Kidney capillary endothelial cell (primary cell): ENCODE data around the gene ELMO2.
"Not testable (repeated sequence)": the region's sequence is repeated elsewhere in the genome, so short reads cannot be mapped to it uniquely, and the experiment has no call there.

Experiments
- DNase-seq: peaks from one replicate; pipeline ENCODE4 v3.0.0-alpha.2; 2018; ENCODE audit warnings: low spot score

The ELMO2 gene

DNA sequence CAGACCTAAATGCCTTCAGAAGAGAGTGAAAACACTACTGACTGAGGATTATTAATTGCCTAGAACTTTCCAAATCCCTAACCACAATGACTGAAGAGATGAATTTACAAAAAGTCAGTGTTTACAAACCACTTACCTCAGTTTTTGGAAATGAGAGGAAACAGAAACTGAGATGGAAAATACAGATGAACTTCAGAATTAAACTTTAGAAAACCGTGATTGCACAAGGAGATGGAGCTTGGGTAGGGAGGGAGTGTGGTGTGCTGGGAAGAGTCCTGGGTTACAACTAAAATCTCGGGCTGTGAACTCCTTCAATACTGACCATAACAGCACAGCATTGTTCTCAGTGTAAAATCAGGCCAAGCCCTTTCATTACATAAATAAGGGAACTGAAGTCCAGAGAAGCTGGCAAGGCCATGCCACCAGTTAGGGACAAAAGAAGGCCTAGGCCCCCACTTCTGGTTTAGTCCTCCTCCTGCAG lies 4.0 kb downstream of the ELMO2 start:
- no peak for DNase-seq

DNA sequence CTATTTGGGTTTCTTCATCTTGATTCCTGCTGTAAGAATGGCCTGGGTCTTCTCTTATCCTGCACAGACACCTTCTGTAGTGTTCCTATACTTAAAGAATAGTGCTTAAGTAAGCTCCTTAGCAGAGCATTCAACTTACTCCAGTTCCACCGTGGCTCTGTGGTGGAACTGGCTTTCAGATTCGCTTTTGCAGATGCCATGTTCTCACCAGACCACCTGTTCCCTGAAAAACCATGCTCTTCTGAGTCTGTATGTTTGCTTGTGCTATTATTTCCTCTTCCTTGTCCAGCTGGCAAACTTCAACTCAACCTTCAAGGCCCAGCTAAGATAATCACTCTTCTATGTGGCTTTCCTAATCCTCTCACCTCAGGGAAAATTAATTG lies 4.9 kb downstream of the ELMO2 start:
- no peak for DNase-seq

DNA sequence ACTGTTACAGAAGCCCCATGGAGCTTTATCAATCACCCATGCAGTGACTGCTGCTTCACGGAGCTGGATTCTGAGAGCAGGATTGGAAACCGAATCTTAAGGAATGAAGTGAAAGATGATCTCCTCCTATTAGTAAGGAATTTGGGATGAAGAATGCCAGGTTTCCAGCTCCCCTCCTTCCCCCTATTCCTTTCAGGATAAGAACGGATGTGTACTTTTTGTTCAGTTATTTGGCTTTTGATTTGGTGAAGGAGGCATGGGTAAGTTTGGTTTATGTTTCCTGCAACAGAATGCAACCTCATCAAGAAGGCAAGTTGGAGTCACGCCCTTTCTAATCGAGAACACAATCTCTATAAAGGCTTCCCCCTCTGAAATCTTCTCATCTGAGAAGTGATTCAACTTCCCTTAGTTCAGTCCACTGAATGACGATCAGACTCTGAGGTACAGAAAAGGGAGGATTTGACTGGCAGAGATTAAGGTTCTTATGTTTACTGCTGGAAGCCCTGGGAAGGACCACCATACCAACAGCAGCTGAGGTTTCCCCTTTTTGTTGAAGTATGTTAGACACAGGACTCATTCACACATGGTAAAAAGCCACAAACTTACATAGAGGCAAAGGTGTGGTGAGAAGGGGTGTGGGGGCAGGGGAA lies 5.5 kb downstream of the ELMO2 start:
- peak; percentile 47 for DNase-seq

DNA sequence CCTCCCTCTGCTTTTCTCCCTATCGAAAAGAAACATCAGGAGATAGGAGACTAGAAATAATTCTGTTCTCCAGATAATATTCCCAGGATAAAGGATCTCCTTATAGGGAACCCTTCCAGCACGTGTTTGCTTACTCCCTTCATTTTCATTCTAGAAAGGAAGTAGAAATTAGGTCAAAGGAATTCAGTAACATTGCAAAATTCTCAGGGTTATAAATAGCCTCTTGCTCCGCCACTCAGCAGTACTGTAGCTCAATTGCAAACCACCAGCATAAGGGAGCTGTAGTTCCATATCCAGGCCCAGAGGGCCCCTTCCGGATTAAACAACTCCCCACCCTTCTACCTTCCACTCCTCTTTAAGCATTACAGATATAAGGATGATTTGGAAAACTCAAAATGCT lies 6.2 kb downstream of the ELMO2 start:
- no peak for DNase-seq

DNA sequence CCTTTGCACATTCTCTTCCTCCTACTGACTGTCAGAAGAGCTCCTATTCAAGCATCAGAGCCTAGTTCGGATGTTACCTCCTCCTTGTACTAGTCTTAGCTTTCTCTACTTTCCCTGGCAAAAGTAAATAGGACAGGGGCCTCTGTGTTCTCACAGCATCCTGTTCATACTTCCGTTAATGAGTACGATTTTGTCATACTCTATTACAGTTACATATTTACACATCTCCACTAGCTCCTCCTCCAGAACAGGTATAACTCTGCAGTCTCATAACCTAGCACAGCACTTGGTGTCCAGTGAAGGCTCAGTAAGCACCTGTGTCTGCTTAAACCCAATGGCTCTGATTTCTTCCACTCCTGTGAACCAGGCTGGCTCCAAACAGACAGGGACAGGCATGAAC lies 7.0 kb downstream of the ELMO2 start:
- DNase-seq: no peak

DNA sequence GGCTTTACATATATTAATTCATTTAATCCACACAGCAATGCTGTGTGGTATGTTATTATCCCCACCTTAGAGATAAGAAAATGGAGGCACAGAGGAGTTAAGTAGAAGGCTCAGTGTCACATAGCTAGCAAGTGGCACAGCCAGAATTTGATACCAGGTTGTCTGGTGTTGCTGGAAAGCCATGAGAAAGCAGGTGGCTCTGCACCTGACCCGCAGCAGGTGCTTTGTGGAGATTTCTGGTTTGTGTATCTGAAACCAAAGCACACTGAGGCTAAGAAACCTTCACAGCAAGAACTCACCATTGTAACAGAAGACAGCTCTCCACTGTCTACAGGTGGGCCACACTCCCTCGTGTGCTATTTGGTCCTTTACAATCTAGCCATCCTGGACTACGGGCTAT lies 7.5 kb downstream of the ELMO2 start:
- DNase-seq: no peak

DNA sequence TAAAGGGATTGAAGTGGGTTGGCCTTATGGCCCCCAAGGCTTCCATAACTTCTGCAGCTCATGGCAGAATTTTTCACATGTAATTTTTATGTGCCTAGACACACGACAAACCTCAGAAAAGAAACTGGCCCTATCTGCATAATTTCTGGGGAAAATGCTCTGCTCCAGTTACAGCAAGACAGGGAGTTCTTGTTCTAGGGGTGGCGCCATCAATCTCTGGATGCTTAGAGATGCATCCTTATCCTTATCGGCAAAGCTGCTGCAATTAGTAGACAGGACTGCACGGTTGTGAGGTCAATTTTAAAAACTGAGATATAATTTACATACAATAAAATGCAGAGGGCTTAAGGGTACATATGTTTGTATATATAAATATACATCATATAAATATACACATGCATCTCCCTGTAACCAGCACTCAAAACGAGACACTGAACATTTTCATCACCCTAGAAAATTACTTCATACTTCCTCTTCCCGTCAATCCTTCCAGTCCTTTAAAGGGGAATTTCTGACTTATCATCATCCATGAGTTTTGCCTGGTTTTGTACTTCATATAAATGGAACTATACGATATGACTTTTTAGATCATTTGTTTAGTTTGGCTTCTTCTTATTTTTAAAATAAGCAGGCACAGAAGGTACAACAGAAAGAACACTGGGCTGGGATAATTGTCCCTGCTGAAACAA lies 10.2 kb downstream of the ELMO2 start:
- DNase-seq: no peak

DNA sequence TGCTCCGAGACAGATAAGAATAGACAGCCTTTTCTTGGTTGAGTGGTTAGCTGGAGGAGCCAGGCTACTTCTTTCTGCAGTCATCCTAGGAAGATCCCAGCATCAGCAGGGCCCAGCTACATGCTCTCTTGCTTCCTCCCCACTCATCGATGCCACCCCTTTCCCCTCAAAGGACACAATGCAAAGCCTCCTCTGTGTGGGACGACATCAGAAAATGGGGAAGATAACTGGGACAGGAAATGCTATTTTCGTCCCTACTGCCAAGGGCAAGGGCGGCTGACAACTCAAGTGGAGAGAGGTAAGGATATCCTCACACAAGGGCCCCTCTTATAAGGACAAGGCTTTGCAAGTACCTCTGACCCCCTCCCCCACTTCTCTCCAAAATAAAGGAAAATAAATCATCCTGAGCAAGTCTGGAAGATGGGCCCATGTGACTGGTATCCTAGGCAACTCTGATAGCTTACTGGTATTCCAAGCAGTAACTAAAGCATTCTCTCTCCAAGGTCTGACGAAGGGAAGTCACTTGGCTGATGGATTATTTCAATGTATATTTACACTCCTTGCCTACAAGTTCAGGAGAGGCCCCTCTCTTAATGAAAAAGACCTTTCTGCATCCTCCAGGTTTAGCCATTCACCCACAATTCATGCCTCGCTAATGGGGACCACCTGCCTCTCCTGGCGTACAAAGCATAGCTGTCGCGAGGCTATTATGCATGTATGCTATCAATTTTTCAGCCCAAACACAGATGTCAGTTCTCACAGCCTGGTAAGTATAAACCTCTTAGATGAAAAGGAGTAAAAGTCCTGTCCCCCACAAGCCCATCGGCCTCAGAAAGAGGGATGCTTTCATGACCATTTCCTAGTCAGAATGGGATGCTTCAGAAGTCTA lies 11.3 kb downstream of the ELMO2 start:
- DNase-seq: no peak

DNA sequence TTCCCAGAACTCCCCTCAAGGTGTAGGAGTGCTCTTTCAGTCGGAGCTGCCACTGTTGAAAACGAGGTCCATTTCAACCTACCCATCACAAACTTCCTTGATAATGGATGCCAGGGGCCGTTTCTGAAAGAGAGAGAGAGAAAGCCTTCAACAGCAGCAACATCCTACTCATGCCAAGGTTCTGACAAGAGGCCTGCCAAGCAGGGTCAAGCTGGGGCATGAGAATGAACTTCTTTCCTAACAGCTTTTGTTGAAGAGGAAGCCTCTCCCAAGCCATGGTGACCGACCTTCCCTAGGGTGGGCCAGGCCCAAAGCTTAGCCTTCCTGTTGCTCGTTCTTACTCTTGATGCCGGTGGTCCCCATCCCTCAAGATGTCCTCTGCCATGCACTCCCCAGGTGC lies 12.4 kb downstream of the ELMO2 start:
- no peak for DNase-seq

DNA sequence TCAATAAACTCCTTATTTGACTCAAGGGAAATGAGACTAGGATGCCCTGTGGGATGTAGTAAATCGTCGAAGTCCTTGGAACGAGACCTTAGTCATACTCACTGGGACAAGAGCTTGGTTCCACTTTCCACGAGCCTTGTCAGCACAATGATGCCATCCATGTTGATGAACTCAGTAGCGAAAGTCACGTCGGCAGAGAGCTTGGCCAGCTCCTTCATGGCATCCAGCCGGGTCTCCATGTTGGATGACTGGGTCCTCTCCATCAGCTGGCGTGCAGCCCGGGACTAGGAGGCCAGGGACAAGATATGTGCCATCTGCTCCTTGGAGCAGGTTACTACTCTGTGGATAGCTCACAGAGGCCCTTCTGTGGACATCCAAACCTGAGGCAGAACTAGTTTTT lies 17.5 kb downstream of the ELMO2 start:
- DNase-seq: no peak

DNA sequence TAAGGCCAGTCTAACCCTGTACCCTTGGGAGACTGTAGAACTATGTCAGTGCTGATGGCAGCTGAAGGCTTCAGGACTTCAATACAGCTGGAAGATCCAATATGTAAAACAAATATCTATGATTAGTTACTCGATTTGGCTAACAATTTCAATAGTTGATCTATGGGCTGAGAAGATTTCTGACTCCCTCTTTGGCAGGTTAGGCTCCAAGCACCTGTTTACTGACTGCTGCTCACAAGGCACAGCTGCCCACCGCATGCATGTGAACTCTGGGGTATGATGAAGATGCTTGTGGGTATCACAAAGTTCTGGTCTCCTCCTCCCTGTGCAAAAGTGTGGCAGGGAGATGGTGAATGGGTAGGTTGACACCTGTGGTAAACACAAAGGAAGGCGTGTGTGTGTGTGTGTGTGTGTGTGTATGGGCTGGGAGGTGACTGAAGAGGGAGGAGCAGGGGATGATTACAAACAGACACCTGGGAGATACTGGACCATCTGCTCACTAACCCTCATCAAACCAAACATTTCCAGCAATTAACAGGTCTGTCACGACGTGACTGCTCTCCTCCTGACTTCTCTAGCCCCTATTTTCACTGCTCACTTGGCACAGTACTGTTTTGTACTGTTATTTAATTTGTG lies 18.1 kb downstream of the ELMO2 start:
- no peak for DNase-seq

DNA sequence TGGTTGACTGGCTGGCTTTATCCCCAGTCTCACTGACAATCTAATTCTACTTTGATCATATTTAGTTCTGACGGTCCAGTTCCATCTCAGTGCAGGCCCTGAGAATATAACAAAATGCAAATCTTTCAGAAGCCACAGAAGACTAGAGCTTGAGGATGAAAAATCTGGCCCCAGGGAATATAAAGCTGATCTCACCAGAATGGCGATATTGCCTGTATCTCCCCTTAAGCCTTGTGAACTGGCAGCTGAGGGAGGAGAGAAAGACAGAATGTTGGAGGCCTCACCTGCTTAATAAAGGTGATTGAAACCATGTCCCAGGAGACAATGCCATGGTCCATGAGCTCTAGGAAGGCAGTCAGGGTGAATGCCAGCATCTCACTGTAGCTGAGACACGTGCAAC lies 19.4 kb downstream of the ELMO2 start:
- not testable (repeated sequence) for DNase-seq

DNA sequence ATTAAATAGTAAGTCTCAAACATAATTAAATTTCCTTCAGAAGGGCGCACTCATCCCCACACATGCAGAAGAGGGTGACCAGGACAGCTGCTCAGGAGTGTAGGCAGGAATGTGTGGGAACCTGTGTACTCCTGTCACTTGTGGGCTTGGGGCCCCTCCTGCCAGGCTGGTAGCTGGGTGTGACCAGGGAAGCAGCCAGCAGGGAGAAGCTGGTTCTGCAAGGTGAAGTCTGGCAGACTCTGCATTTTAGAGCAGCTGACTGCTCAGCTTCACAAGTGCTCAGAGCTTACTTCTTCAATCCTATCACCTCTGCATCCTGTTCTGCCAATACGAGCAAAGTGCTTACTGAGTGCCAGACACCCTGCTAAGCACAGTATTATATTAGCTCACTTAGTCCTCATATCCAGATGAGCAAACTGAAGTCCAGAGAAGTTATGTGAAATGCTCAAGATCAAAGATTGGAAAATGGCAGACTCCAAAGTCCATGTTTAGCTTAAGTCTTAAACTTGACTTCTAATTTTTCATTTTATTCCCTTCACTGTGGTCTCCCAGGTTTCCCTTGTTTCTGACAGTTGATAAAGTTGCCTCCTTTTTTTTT lies 27.9 kb downstream of the ELMO2 start:
- DNase-seq: no peak

DNA sequence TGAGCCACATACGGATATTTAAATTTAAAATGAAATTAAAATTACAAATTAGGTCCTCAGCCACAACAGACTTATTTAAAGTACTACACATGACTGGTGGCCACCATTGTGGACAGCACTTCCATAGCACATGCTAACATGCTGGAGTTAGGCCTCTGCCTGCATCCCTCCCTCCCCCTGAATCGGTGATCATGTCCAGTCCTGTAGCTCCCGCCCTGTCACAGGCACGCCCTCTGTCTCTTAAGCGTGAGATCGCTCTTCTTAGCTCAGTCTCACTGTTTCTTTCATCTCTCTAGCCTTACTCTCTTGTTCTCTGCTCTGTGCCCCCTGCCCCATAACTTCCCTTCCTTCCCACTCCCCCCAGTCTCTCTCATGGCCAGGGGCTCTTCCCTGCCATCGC lies 28.9 kb downstream of the ELMO2 start:
- no peak for DNase-seq

DNA sequence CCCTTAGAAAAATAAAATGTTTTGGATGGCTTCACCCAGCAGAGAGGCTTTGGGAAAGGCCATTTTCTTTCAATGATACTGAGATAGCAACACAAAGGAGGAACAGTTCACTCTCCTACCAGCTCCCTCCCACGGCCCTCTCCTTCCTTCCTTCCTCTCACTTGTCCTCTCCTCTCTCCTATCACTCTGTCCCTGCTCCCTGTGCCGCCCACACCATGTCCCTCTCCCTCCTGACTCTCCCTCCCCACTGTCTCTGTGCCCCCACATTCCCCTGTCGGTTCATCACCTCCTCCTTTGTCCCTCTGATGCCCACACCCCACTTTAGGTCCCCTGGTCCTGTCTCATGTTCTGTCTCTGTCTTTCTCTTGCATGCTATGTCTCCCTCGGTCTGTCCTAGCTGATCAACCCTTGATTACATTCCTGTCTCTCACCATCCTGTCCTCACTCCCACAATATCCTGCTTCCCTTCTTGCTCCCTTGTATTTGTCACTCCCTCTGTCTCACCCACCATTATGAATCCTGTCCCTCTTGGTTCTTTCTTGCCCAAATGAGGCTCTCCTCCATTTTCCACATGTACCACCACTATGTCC lies 30.1 kb downstream of the ELMO2 start:
- no peak for DNase-seq

DNA sequence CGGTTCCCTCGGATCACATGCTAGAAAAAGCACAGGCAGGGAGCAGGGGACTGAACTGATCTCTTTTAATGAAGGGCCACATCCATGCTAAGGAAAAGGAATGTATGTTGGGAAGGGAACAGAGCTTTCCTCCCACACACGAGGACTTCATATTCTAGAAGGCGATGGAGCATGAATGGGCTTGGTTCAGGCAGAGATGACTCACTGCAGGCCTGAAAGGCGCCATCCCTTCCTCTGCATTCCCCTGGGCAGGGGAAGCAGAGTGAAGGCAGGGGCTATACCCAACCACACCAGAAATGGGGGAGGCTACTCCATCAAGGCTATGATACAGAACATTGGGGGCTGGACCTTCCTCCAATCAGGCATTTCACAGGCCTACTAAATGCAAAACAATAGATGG lies 30.6 kb downstream of the ELMO2 start:
- DNase-seq: peak; percentile 9

DNA sequence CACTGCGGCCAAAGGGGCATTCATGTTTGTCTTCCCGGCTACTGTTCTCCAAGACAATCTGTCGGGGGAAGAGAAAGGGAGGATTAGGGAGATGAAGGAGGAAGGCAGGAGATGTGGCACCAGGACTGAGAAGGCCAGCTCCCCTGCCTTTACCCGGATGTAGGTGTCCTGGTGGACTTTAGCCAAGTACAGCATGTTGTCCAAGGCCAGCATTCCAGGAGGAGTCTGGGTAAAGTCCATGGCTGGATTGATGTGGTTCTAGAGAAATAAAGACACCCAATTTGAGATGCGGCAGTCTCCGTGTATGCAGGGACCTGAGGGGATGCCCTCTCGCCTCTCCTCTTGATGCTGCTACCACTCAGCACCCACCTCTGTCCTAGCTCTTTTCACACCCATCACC lies 32.0 kb downstream of the ELMO2 start:
- no peak for DNase-seq

DNA sequence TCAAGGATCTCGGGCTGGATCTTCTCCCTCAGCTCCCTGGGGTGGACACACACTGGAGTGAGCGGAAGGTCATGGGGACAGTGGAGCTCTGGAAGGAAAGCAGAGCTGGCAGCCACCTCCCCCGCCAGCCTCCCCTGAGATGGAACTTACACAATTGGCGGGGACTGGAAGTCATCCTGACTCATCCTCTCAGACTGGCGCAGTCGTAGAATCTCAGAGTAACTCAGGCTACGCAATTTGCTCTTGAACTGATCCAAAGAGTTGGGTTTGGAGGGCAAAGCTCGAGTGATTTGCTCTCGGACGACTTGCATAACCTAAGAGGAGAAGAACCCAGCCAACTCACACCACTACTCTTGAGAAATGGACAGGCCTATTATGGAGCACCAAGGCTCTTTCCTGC lies 34.8 kb downstream of the ELMO2 start:
- no peak for DNase-seq

DNA sequence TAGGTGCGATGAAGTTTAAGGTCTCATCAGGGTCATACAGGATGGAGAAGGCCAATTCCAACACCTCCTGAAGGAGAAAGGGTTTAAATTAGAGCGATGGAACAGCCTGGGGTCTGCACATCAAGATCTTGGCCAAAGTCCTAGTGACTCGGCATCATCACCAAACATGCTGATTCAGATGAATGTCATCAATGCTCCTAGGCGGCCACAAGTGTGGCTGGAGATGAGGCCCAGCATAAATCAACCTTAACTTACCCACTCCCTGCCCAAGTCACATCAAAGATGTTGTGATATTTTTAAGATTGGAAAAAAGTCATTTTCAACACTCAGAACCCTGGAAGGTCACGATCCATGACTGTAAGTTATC lies 37.5 kb downstream of the ELMO2 start:
- no peak for DNase-seq

DNA sequence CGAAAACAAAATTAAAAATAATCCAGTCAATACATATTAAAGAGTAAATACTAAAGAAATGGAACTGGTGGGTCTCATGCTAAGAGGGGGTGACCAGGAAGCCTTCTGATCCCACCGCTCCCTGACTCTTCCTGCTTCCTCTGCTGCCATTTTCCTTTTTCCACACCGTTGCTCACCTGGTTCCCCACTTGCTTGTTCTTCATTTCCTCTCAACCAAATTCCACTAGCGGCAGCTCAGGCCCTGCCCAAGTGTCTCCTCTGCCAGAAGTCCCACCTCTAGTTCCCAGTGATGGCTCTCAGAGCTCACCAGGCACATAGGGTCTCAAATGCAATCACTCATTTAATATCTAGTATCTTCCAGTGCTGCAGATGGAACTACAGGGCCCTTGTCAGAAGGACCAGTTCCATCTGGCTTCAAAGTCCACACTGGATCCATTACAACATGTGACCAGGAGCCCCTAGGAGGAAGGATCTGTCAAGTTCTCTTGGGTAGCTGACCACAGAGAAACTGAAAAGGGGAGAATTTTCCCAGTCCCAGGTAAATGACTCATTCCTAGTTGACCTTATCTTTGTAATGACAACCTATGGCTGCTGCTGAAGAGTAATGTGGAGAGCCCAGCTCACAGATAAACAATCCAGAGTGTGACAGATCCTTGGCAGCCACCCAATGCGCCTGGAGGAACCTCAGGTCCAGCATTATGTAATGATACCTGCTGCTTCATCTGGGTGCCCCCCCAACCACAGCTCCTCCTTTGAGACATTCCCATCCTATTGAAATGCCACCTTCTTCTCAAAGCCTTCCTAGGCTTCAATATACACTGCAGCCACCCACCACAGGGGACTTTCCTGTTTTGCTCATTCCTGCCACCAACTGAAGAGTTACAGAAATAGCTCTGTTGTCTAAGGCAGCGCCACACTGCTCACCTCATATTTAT lies 38.2 kb downstream of the ELMO2 start:
- no peak for DNase-seq

DNA sequence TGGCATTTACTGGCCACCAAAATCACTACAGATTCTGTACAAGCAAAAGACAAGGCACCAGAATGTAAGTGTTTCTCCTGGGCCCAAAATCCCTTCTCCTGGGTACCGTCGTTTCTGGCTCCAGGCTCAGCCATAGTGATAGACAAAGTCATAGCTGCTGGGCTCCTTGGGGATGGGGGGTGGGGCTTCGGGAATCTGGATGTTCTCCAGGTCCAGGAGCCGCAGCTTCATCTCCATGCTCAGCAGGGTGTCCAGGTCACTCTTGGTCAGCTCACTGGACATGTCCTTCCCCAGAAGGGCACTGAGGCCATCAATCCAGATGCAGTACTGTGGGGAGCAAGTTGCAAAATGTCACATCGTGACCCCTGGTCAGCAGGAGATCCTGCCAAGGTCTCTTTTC lies 39.2 kb downstream of the ELMO2 start:
- DNase-seq: no peak
